Keratinocyte (primary cell): ENCODE results near the gene CDON. TPM values are rescaled to one million over a fixed set of nuclear protein-coding genes. Genes with fewer than 3 reads are reported as not detected.

Experiments
- DNase-seq: peaks from one replicate; pipeline ENCODE4 v3.0.0-alpha.2; 2011; ENCODE audit warnings: low read depth, missing footprints, low spot score
- FAIRE-seq: peaks from 2 replicates; lab custom pipeline; 2011; peaks lifted over from hg19 to GRCh38; lab: Jason Lieb, UNC
- H2AFZ ChIP-seq: 2 replicates; pipeline ENCODE4 v1.6.0; 2012; ENCODE audit warnings: low read length, control low read depth, inconsistent platforms; ENCODE audit not compliant: control insufficient read depth
- H3K27ac ChIP-seq: 2 replicates; pipeline ENCODE4 v1.5.1; 2011; ENCODE audit warnings: low read length; ENCODE audit not compliant: control insufficient read depth, insufficient read depth
- H3K27me3 ChIP-seq: 3 replicates; pipeline ENCODE4 v1.6.0; 2011; ENCODE audit warnings: low read length; ENCODE audit not compliant: control insufficient read depth, insufficient read depth; ENCODE audit errors: extremely low read depth
- H3K36me3 ChIP-seq, 2 experiments: 2 replicates in 1 of 2; 3 replicates in 1 of 2; pipeline ENCODE4 v1.5.1; 2011; ENCODE audit warnings: low read length in 2 of 2, mild to moderate bottlenecking in 1 of 2; ENCODE audit not compliant: control insufficient read depth in 2 of 2, insufficient read depth in 2 of 2; ENCODE audit errors: extremely low read depth in 1 of 2
- H3K4me1 ChIP-seq: 3 replicates; pipeline ENCODE4 v1.5.1; 2011; ENCODE audit warnings: low read length; ENCODE audit not compliant: control insufficient read depth, insufficient read depth; ENCODE audit errors: extremely low read depth
- H3K4me2 ChIP-seq: 3 replicates; pipeline ENCODE4 v1.6.0; 2011; ENCODE audit warnings: low read depth, low read length; ENCODE audit not compliant: control insufficient read depth, insufficient read depth; ENCODE audit errors: extremely low read depth
- H3K4me3 ChIP-seq, 3 experiments: fragments of 200-600 bp in 1 of 3; sonication (generic) in 1 of 3; 2 replicates in 2 of 3; 3 replicates in 1 of 3; pipeline ENCODE4 v1.5.1; 2011 to 2016; ENCODE audit warnings: low read length in 3 of 3, mild to moderate bottlenecking in 3 of 3, control low read depth in 2 of 3, inconsistent platforms in 1 of 3, low read depth in 1 of 3, mixed read lengths in 1 of 3, mixed run types in 1 of 3, moderate library complexity in 1 of 3; ENCODE audit not compliant: control insufficient read depth in 2 of 3, insufficient read depth in 2 of 3; ENCODE audit errors: extremely low read depth in 1 of 3
- H3K79me2 ChIP-seq: 2 replicates; pipeline ENCODE4 v1.6.0; 2012; ENCODE audit warnings: low read length; ENCODE audit not compliant: control insufficient read depth, insufficient read depth
- H3K9ac ChIP-seq: 3 replicates; pipeline ENCODE4 v1.6.0; 2011; ENCODE audit warnings: low read length; ENCODE audit not compliant: control insufficient read depth, insufficient read depth; ENCODE audit errors: extremely low read depth
- H3K9me1 ChIP-seq: 3 replicates; pipeline ENCODE4 v1.6.0; 2011; ENCODE audit warnings: low read length; ENCODE audit not compliant: control insufficient read depth, insufficient read depth; ENCODE audit errors: extremely low read depth
- H3K9me3 ChIP-seq: 2 replicates; pipeline ENCODE4 v1.5.1; 2012; ENCODE audit warnings: low read depth, low read length; ENCODE audit not compliant: control insufficient read depth
- H4K20me1 ChIP-seq: 3 replicates; pipeline ENCODE4 v1.6.0; 2011; ENCODE audit warnings: low read length; ENCODE audit not compliant: control insufficient read depth, insufficient read depth; ENCODE audit errors: extremely low read depth
- CTCF ChIP-seq, 3 experiments: IDR thresholded peaks in 1 of 3; conservative IDR thresholded peaks in 1 of 3; optimal IDR thresholded peaks in 1 of 3; 2 replicates in 2 of 3; 3 replicates in 1 of 3; pipeline versions ENCODE3 to v1.5.1; 2011; ENCODE audit warnings: low read length in 3 of 3, mild to moderate bottlenecking in 3 of 3, moderate library complexity in 2 of 3, control low read depth in 1 of 3, inconsistent platforms in 1 of 3; ENCODE audit not compliant: insufficient read depth in 2 of 3; ENCODE audit errors: extremely low read depth in 1 of 3
- EZH2 ChIP-seq: IDR thresholded peaks from one replicate; pipeline ENCODE4 v1.6.1; 2012; ENCODE audit warnings: inconsistent platforms, mild to moderate bottlenecking, low read length, moderate library complexity
- dilution Hi-C: fragments of 300-500 bp; cut with MboI; formaldehyde crosslinking; loops from one replicate; pipeline ENCODE4 v1.7.0; 2020; ENCODE audit warnings: low sequenced_read_pairs; ENCODE audit not compliant: extremely low pct_ligation_motif_present
- polyA plus RNA-seq, 5 experiments: library from polyadenylated mRNA; depleted of rRNA in 3 of 5; stranded (reverse) in 3 of 5; stranded (forward) in 1 of 5; unstranded in 1 of 5; fragments of >200 nt; gene quantifications; 1 replicate in 1 of 5; 2 replicates in 3 of 5; 3 replicates in 1 of 5; pipeline versions ENCODE4 v1.2.1 to v1.2.3, GENCODE V29; 2011 to 2012; ENCODE audit warnings: missing spikeins in 2 of 5, low read depth in 1 of 5, low replicate concordance in 1 of 5

The CDON gene
- polyA plus RNA-seq, 1 donor (not counting 4 experiments of a cell fraction or from before 2014, with no cell fraction given) = 1.0 TPM

- Histone ChIP-seq H3K9me1 (no peaks in the 10 kb centered on the region), H3K4me1 (peaks cover 4% of the 10 kb centered on the region), H3K27ac (no peak overlapping the region), H3K4me2 (no peak overlapping the region), H3K4me3 (no peak overlapping the region), H3K9me3 (no peaks in the 10 kb centered on the region), H3K27me3 (peaks cover 4% of the 10 kb centered on the region), H4K20me1 (no peaks in the 10 kb centered on the region), H2AFZ (no peak overlapping the region), H3K36me3 (no peaks in the 10 kb centered on the region), H3K79me2 (no peaks in the 10 kb centered on the region), H3K9ac (no peak overlapping the region)
- dilution Hi-C loops = no loop called here
- DNase-seq = no peak
- TF ChIP-seq CTCF (optimal IDR thresholded peaks at IDR 0.05 in 1 of 3, IDR thresholded peaks at IDR 0.05 in 1 of 3, conservative IDR thresholded peaks at IDR 0.05 in 1 of 3; ENCODE audit: extremely low read depth in 1 of 3, insufficient read depth in 2 of 3, low read length in 3 of 3) = no peak
- no peak for TF ChIP-seq EZH2
- FAIRE-seq = no peak
Measured at GRCh38 chr11:125959511-125959910, 103.2 kb downstream of the CDON start.

- FAIRE-seq (no peak), DNase-seq (no peak)
- H3K36me3 ChIP-seq = no peaks in the 10 kb centered on the region
- TF ChIP-seq CTCF (optimal IDR thresholded peaks at IDR 0.05 in 1 of 3, IDR thresholded peaks at IDR 0.05 in 1 of 3, conservative IDR thresholded peaks at IDR 0.05 in 1 of 3; ENCODE audit: extremely low read depth in 1 of 3, insufficient read depth in 2 of 3, low read length in 3 of 3) = no peak
- no peak for TF ChIP-seq EZH2
- H3K4me2 ChIP-seq = no peak overlapping the region
- H3K27me3 ChIP-seq = peaks cover 4% of the 10 kb centered on the region
- H3K9ac ChIP-seq = no peak overlapping the region
- H3K9me3 ChIP-seq = no peaks in the 10 kb centered on the region
- no peak overlapping the region for H3K27ac ChIP-seq
- no peak overlapping the region for H2AFZ ChIP-seq
- no peaks in the 10 kb centered on the region for H3K79me2 ChIP-seq
- no peaks in the 10 kb centered on the region for H3K9me1 ChIP-seq
- dilution Hi-C loops = no loop called here
- H3K4me3 ChIP-seq = no peak overlapping the region
- peaks cover 4% of the 10 kb centered on the region for H3K4me1 ChIP-seq
- no peaks in the 10 kb centered on the region for H4K20me1 ChIP-seq
Measured at GRCh38 chr11:125958872-125959400, 103.7 kb downstream of the CDON start.
